SK-N-SH (cell line): ENCODE data around the gene OVAAL. TPM values are rescaled to one million over a fixed set of nuclear protein-coding genes. Genes with fewer than 3 reads are reported as not detected.
"Not testable (repeated sequence)": the region's sequence is repeated elsewhere in the genome, so short reads cannot be mapped to it uniquely, and the experiment has no call there.

Experiments used
- CTCF ChIA-PET: fragments of 300-600, 350-600 bp; formaldehyde crosslinking; extraction: SDS; loops from one replicate; lab custom pipeline; 2021; lab: Yijun Ruan, JAX
- POLR2A ChIA-PET: fragments of 350-600 bp; sonication (Branson Sonifier 250); formaldehyde crosslinking; extraction: SDS; loops from one replicate; lab custom pipeline; 2020; ENCODE audit warnings: antibody characterized with exemption, inconsistent platforms; lab: Yijun Ruan, JAX
- DNase-seq: peaks from one replicate; pipeline ENCODE4 v3.0.0; 2012
- H2AFZ ChIP-seq: fragments of 200-600 bp; sonication (generic); 2 replicates; pipeline ENCODE4 v1.8.1; 2016; ENCODE audit warnings: antibody characterized with exemption, mild to moderate bottlenecking, low read depth
- H3F3A ChIP-seq: fragments of 200-600 bp; sonication (generic); replicated peaks from 2 replicates; pipeline ENCODE3; 2016; ENCODE audit warnings: antibody characterized with exemption, mild to moderate bottlenecking; ENCODE audit not compliant: insufficient read depth
- H3K27ac ChIP-seq, 2 experiments: fragments of 200-500 bp in 1 of 2; fragments of 200-600 bp in 1 of 2; sonication (Bioruptor generic) in 1 of 2; sonication (generic), shearing (Covaris generic) in 1 of 2; 2 replicates each; pipeline versions ENCODE4 v1.5.1 to v1.6.1; 2014 to 2016; ENCODE audit warnings: low read depth in 2 of 2, inconsistent platforms in 1 of 2, low read length in 1 of 2, mild to moderate bottlenecking in 1 of 2, mixed read lengths in 1 of 2
- H3K27me3 ChIP-seq: fragments of 200-600 bp; sonication (generic), shearing (Covaris generic); 2 replicates; pipeline ENCODE4 v1.6.1; 2016; ENCODE audit warnings: mixed run types; ENCODE audit not compliant: insufficient read depth
- H3K36me3 ChIP-seq, 2 experiments: fragments of 200-500 bp in 1 of 2; fragments of 200-600 bp in 1 of 2; sonication (Bioruptor generic) in 1 of 2; sonication (generic) in 1 of 2; replicated peaks in 1 of 2; 2 replicates each; pipeline versions ENCODE3 to v1.5.1; 2014 to 2016; ENCODE audit warnings: low read length in 1 of 2, mild to moderate bottlenecking in 1 of 2; ENCODE audit not compliant: insufficient read depth in 2 of 2, control insufficient read depth in 1 of 2
- H3K4me1 ChIP-seq, 2 experiments: fragments of 200-500 bp in 1 of 2; fragments of 200-600 bp in 1 of 2; sonication (Bioruptor generic) in 1 of 2; sonication (generic), shearing (Covaris generic) in 1 of 2; 2 replicates each; pipeline versions ENCODE4 v1.5.1 to v1.6.1; 2014 to 2016; ENCODE audit warnings: low read depth in 1 of 2, low read length in 1 of 2, mixed run types in 1 of 2; ENCODE audit not compliant: insufficient read depth in 2 of 2, control insufficient read depth in 1 of 2
- H3K4me2 ChIP-seq: fragments of 200-600 bp; sonication (generic), shearing (Covaris generic); 2 replicates; pipeline ENCODE4 v1.6.1; 2017; ENCODE audit warnings: mixed run types
- H3K4me3 ChIP-seq, 2 experiments: fragments of 200-500 bp in 1 of 2; fragments of 200-600 bp in 1 of 2; sonication (Bioruptor generic) in 1 of 2; sonication (generic), shearing (Covaris generic) in 1 of 2; 2 replicates each; pipeline versions ENCODE4 v1.5.1 to v1.8.1; 2014 to 2016; ENCODE audit warnings: low read depth in 2 of 2, inconsistent platforms in 1 of 2, low read length in 1 of 2, mild to moderate bottlenecking in 1 of 2, mixed read lengths in 1 of 2, moderate library complexity in 1 of 2
- H3K79me2 ChIP-seq: fragments of 200-600 bp; sonication (generic); 2 replicates; pipeline ENCODE4 v1.8.1; 2017; ENCODE audit warnings: mild to moderate bottlenecking; ENCODE audit not compliant: insufficient read depth
- H3K9ac ChIP-seq: fragments of 200-600 bp; sonication (generic); 2 replicates; pipeline ENCODE4 v1.6.1; 2017; ENCODE audit warnings: mixed run types
- H3K9me2 ChIP-seq: fragments of 200-600 bp; sonication (generic); 2 replicates; pipeline ENCODE4 v1.6.1; 2017; ENCODE audit warnings: mixed run types
- H3K9me3 ChIP-seq: fragments of 200-600 bp; sonication (generic); 2 replicates; pipeline ENCODE4 v1.6.1; 2017; ENCODE audit warnings: mixed run types, mild to moderate bottlenecking, moderate library complexity
- H4K20me1 ChIP-seq: fragments of 200-600 bp; sonication (generic); 2 replicates; pipeline ENCODE4 v1.6.1; 2017; ENCODE audit warnings: mild to moderate bottlenecking, mixed run types; ENCODE audit not compliant: insufficient read depth
- CHD2 ChIP-seq: fragments of 150-350 bp; IDR thresholded peaks from 2 replicates; pipeline ENCODE4 v1.6.1; 2018; ENCODE audit warnings: low read length; ENCODE audit not compliant: partially characterized antibody
- ELF1 ChIP-seq: IDR thresholded peaks from 2 replicates; pipeline ENCODE4 v1.4.0; 2012
- EP300 ChIP-seq, 2 experiments: IDR thresholded peaks; 2 replicates each; pipeline versions ENCODE4 v1.4.0 to v1.6.1; 2012; ENCODE audit warnings: borderline replicate concordance in 1 of 2, low read depth in 1 of 2, low read length in 1 of 2
- FOSL2 ChIP-seq: IDR thresholded peaks from 2 replicates; pipeline ENCODE4 v1.4.0; 2012; ENCODE audit warnings: low read depth, mild to moderate bottlenecking, moderate library complexity, borderline replicate concordance
- FOXM1 ChIP-seq: IDR thresholded peaks from 2 replicates; pipeline ENCODE4 v1.4.0; 2012; ENCODE audit warnings: low read depth, mild to moderate bottlenecking
- GABPA ChIP-seq: IDR thresholded peaks from 2 replicates; pipeline ENCODE4 v1.4.0; 2012; ENCODE audit warnings: low read depth, mild to moderate bottlenecking
- GATA2 ChIP-seq: sonication (generic); formaldehyde crosslinking; IDR thresholded peaks from 2 replicates; pipeline ENCODE4 v1.5.0; 2020; ENCODE audit warnings: mild to moderate bottlenecking, missing genetic modification reagents
- JUND ChIP-seq: IDR thresholded peaks from 2 replicates; pipeline ENCODE4 v1.4.0; 2012
- MAX ChIP-seq: IDR thresholded peaks from 2 replicates; pipeline ENCODE4 v1.4.0; 2012; ENCODE audit warnings: low read depth
- MEF2A ChIP-seq: IDR thresholded peaks from 2 replicates; pipeline ENCODE4 v1.4.0; 2012; ENCODE audit warnings: low read depth, borderline replicate concordance
- NRF1 ChIP-seq: IDR thresholded peaks from 2 replicates; pipeline ENCODE4 v1.6.1; 2012; ENCODE audit warnings: low read depth, mild to moderate bottlenecking, low read length
- REST ChIP-seq: IDR thresholded peaks from 2 replicates; pipeline ENCODE4 v1.6.1; 2012; ENCODE audit warnings: mild to moderate bottlenecking, low read depth, low read length, moderate library complexity
- RXRA ChIP-seq: IDR thresholded peaks from 2 replicates; pipeline ENCODE4 v1.4.0; 2012; ENCODE audit warnings: low read depth, mild to moderate bottlenecking, borderline replicate concordance
- SMC3 ChIP-seq: IDR thresholded peaks from 2 replicates; pipeline ENCODE4 v1.6.1; 2012; ENCODE audit warnings: low read depth, low read length, improper control_type of control experiment
- TAF1 ChIP-seq: IDR thresholded peaks from 2 replicates; pipeline ENCODE4 v1.6.1; 2012; ENCODE audit warnings: low read depth, mild to moderate bottlenecking, low read length, moderate library complexity, borderline replicate concordance
- TCF12 ChIP-seq: IDR thresholded peaks from 2 replicates; pipeline ENCODE4 v1.4.0; 2012
- WGBS: methylation state at CpG from one replicate; pipeline ENCODE4 v1.1.6; 2017; ENCODE audit warnings: low lambda C conversion rate; 5-methylcytosine and 5-hydroxymethylcytosine counted together
- polyA plus RNA-seq, 3 experiments: library from polyadenylated mRNA; depleted of rRNA; stranded (reverse); fragments of >200 nt; gene quantifications; 2 replicates each; pipeline ENCODE4 v1.2.3, GENCODE V29; 2012
- TF ChIP-seq, protein P1 (sequence below): fragments of 150-350 bp; IDR thresholded peaks from 2 replicates; pipeline ENCODE4 v1.6.1; 2016; ENCODE audit warnings: mild to moderate bottlenecking, low read depth, low read length
- TF ChIP-seq, protein P2 (sequence below): fragments of 200-600 bp; sonication (generic); IDR thresholded peaks from 2 replicates; pipeline ENCODE4 v1.6.1; 2017; ENCODE audit warnings: antibody characterized with exemption, mild to moderate bottlenecking, moderate library complexity
- TF ChIP-seq, protein P3 (sequence below): fragments of 150-350 bp; IDR thresholded peaks from 2 replicates; pipeline ENCODE4 v1.6.1; 2017; ENCODE audit warnings: antibody characterized with exemption, low read length, low read depth, borderline replicate concordance
- TF ChIP-seq, protein P4 (sequence below): IDR thresholded peaks from 2 replicates; pipeline ENCODE4 v1.4.0; 2012; ENCODE audit warnings: low read depth, borderline replicate concordance

The OVAAL gene
- polyA plus RNA-seq, 1 of the 3 experiments (the other 2 are of a cell fraction): not detected

DNA sequence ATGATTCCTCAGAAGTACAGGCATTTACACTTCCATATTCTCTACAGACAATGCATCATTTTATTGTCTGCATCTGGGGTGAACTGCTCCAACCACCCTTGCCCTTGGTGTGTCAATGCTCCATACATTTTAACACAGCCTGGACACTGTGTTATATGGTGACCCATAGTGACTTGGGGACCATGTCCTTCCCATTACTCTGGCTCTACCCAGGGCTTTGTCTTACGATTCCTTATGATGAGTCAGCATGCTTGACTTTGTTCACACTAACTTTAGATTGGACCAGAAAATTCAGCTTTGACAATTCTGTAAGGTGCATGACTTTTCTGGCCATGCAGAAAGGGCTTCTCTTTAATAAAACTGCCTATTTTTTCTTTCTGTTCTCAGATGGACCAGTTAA is 6.8 kb upstream of the OVAAL start:
- H3K4me1 ChIP-seq: no peaks in the 10 kb centered on the region
- H3K27me3 ChIP-seq: no peaks in the 10 kb centered on the region
- TF ChIP-seq, protein P1, sequence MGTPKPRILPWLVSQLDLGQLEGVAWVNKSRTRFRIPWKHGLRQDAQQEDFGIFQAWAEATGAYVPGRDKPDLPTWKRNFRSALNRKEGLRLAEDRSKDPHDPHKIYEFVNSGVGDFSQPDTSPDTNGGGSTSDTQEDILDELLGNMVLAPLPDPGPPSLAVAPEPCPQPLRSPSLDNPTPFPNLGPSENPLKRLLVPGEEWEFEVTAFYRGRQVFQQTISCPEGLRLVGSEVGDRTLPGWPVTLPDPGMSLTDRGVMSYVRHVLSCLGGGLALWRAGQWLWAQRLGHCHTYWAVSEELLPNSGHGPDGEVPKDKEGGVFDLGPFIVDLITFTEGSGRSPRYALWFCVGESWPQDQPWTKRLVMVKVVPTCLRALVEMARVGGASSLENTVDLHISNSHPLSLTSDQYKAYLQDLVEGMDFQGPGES: no peak
- TF ChIP-seq, protein P2, sequence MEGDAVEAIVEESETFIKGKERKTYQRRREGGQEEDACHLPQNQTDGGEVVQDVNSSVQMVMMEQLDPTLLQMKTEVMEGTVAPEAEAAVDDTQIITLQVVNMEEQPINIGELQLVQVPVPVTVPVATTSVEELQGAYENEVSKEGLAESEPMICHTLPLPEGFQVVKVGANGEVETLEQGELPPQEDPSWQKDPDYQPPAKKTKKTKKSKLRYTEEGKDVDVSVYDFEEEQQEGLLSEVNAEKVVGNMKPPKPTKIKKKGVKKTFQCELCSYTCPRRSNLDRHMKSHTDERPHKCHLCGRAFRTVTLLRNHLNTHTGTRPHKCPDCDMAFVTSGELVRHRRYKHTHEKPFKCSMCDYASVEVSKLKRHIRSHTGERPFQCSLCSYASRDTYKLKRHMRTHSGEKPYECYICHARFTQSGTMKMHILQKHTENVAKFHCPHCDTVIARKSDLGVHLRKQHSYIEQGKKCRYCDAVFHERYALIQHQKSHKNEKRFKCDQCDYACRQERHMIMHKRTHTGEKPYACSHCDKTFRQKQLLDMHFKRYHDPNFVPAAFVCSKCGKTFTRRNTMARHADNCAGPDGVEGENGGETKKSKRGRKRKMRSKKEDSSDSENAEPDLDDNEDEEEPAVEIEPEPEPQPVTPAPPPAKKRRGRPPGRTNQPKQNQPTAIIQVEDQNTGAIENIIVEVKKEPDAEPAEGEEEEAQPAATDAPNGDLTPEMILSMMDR: no peak
- no peak for TF ChIP-seq TCF12
- TF ChIP-seq MAX: no peak
- TF ChIP-seq, protein P3, sequence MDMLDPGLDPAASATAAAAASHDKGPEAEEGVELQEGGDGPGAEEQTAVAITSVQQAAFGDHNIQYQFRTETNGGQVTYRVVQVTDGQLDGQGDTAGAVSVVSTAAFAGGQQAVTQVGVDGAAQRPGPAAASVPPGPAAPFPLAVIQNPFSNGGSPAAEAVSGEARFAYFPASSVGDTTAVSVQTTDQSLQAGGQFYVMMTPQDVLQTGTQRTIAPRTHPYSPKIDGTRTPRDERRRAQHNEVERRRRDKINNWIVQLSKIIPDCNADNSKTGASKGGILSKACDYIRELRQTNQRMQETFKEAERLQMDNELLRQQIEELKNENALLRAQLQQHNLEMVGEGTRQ: no peak
- no peak for TF ChIP-seq GATA2 (CRISPR knock-in tag)
- no peak for TF ChIP-seq FOSL2
- TF ChIP-seq RXRA: no peak
- TF ChIP-seq FOXM1: no peak
- TF ChIP-seq REST: no peak
- TF ChIP-seq NRF1: no peak
- TF ChIP-seq GABPA: no peak
- TF ChIP-seq, protein P4, sequence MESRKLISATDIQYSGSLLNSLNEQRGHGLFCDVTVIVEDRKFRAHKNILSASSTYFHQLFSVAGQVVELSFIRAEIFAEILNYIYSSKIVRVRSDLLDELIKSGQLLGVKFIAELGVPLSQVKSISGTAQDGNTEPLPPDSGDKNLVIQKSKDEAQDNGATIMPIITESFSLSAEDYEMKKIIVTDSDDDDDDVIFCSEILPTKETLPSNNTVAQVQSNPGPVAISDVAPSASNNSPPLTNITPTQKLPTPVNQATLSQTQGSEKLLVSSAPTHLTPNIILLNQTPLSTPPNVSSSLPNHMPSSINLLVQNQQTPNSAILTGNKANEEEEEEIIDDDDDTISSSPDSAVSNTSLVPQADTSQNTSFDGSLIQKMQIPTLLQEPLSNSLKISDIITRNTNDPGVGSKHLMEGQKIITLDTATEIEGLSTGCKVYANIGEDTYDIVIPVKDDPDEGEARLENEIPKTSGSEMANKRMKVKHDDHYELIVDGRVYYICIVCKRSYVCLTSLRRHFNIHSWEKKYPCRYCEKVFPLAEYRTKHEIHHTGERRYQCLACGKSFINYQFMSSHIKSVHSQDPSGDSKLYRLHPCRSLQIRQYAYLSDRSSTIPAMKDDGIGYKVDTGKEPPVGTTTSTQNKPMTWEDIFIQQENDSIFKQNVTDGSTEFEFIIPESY: no peak
- TF ChIP-seq SMC3: no peak
- no peak for TF ChIP-seq EP300 (IDR thresholded peaks at IDR 0.05; ENCODE audit: borderline replicate concordance in 1 of 2, low read depth in 1 of 2, low read length in 1 of 2)
- TF ChIP-seq CHD2: no peak
- TF ChIP-seq JUND: no peak
- no peak for TF ChIP-seq ELF1
- no peak for TF ChIP-seq TAF1
- TF ChIP-seq MEF2A: no peak
- TF ChIP-seq, all 33 proteins: peak for 0
- Histone ChIP-seq H3F3A (no peaks in the 10 kb centered on the region), H3K9me3 (no peaks in the 10 kb centered on the region), H3K79me2 (no peaks in the 10 kb centered on the region), H4K20me1 (no peaks in the 10 kb centered on the region), H3K27ac (no peak overlapping the region), H3K4me2 (no peak overlapping the region), H3K36me3 (no peaks in the 10 kb centered on the region), H2AFZ (no peak overlapping the region), H3K9me2 (no peaks in the 10 kb centered on the region), H3K9ac (no peak overlapping the region), H3K4me3 (no peak overlapping the region)
- no peak for DNase-seq
- ChIA-PET CTCF (interaction anchor here (0.6 kb wide), 1 partner anchor 19 kb away, joined by 3 read pairs; no protein-coding TSS in a partner anchor), POLR2A (no interaction called here)
- WGBS: 78% methylated on average over 1 of the region's 1 CpG

DNA sequence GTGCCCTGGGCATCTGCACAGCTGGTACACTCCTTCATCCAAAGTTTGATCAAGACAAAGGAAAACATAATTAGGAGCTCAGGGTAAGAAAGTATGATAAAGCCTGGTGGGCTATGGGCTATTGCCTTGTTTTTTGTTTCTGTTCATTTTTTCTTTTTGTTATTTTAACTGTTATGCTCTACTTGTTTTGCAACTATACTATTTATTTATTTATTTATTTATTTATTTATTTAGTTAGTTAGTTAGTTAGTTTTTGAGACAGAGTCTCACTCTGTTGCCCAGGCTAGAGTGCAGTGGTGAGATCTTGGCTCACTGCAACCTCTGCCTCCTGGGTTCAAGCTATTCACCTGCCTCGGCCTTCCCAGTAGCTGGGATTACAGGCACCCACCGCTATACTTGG is 5.7 kb upstream of the OVAAL start:
- H2AFZ ChIP-seq, H4K20me1 ChIP-seq, H3K36me3 ChIP-seq, H3K79me2 ChIP-seq, H3K9me3 ChIP-seq, H3K9ac ChIP-seq, H3K9me2 ChIP-seq, H3K27ac ChIP-seq, H3K4me3 ChIP-seq, H3K4me2 ChIP-seq, DNase-seq, CTCF ChIA-PET, H3K27me3 ChIP-seq, POLR2A ChIA-PET, H3K4me1 ChIP-seq, H3F3A ChIP-seq: not testable (repeated sequence)
- WGBS: 79% methylated on average over 2 of the region's 2 CpGs
